ENCODE measurements around the gene TTC3.
A peak's percentile ranks its signal among the peaks of the same experiment; 100 is the strongest.

Gene TTC3

GRCh38 chr21:37181059-37181458 is 108.0 kb downstream of the TTC3 start:
- TF ChIP-seq SCRT2 (tag by site-specific recombination; IDR thresholded peaks at IDR 0.05) (peak; percentile 71; the same call in 1 of the 2 replicates), FEZF1 (tag by site-specific recombination; IDR thresholded peaks at IDR 0.05) (no peak)
- Histone ChIP-seq H3K36me3 (ENCODE audit: control insufficient read depth in 2 of 2, insufficient read depth in 1 of 2, low read length in 2 of 2) (peaks cover 11 to 68% of the 10 kb centered on the region in 2 experiments), H3K4me3 (ENCODE audit: low read depth, low read length) (no peak overlapping the region), H3K9me3 (ENCODE audit: control insufficient read depth, insufficient read depth, low read depth, low read length) (no peaks in the 10 kb centered on the region), H3K27ac (ENCODE audit: extremely low read depth, low read depth, low read length) (no peak overlapping the region), H3K4me1 (ENCODE audit: control insufficient read depth, insufficient read depth, low read length) (peaks cover 12% of the 10 kb centered on the region)
- ChIA-PET POLR2A (no interaction called here), CTCF (interaction anchor here (0.5 to 1.4 kb wide), 3 partner anchors 15 to 494 kb away, joined by 3 read pairs; no protein-coding TSS in a partner anchor)

- peaks cover 17 to 65% of the 10 kb centered on the region in 2 experiments for H3K36me3 ChIP-seq (ENCODE audit: control insufficient read depth in 2 of 2, insufficient read depth in 1 of 2, low read length in 2 of 2)
- CTCF ChIA-PET = no interaction called here
These were observed 109.2 kb downstream of the TTC3 start for GRCh38 chr21:37182222-37182621.

More at GRCh38 chr21:37182222-37182621, 109.2 kb downstream of the TTC3 start:
- Histone ChIP-seq H3K27ac (ENCODE audit: extremely low read depth, low read depth, low read length) (no peak overlapping the region), H3K4me3 (ENCODE audit: low read depth, low read length) (no peak overlapping the region), H3K4me1 (ENCODE audit: control insufficient read depth, insufficient read depth, low read length) (peaks cover 12% of the 10 kb centered on the region), H3K9me3 (ENCODE audit: control insufficient read depth, insufficient read depth, low read depth, low read length) (no peaks in the 10 kb centered on the region)
- POLR2A ChIA-PET = no interaction called here
- TF ChIP-seq WT1 (tag by site-specific recombination; IDR thresholded peaks at IDR 0.05) (peak; percentile 72), ZNF18 (tag by site-specific recombination; IDR thresholded peaks at IDR 0.05) (peak; percentile 87), OSR2 (tag by site-specific recombination; IDR thresholded peaks at IDR 0.05) (peak; percentile 80), ZXDB (tag by site-specific recombination; IDR thresholded peaks at IDR 0.05) (0 out of 2 replicates have a peak, but pooled peaks have one; percentile 23), ZNF169 (tag by site-specific recombination; IDR thresholded peaks at IDR 0.05) (no peak), PRDM10 (tag by site-specific recombination; IDR thresholded peaks at IDR 0.05) (peak; percentile 60), ZNF654 (tag by site-specific recombination; IDR thresholded peaks at IDR 0.05; ENCODE audit: low read depth) (no peak), PRDM6 (tag by site-specific recombination; IDR thresholded peaks at IDR 0.05) (peak; percentile 53; the same call in 1 of the 2 replicates)
- TF ChIP-seq, protein P1, sequence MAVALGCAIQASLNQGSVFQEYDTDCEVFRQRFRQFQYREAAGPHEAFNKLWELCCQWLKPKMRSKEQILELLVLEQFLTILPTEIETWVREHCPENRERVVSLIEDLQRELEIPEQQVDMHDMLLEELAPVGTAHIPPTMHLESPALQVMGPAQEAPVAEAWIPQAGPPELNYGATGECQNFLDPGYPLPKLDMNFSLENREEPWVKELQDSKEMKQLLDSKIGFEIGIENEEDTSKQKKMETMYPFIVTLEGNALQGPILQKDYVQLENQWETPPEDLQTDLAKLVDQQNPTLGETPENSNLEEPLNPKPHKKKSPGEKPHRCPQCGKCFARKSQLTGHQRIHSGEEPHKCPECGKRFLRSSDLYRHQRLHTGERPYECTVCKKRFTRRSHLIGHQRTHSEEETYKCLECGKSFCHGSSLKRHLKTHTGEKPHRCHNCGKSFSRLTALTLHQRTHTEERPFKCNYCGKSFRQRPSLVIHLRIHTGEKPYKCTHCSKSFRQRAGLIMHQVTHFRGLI (tag by site-specific recombination; IDR thresholded peaks at IDR 0.05) = no peak
